Astrocyte of the cerebellum (primary cell): Measurements from ENCODE around the gene ZFAND3.

Experiments used
- DNase-seq: peaks from one replicate; pipeline ENCODE4 v3.0.0-alpha.2; 2011; ENCODE audit warnings: low read depth
- H3K4me3 ChIP-seq: 2 replicates; pipeline ENCODE4 v1.5.1; 2011; ENCODE audit warnings: mild to moderate bottlenecking, low read depth, low read length, moderate library complexity
- in situ Hi-C: cut with HindIII; loops from 2 replicates; pipeline ENCODE4 v1.10.0; 2017; ENCODE audit warnings: low sequenced_read_pairs
- TF ChIP-seq, protein P1 (sequence below): IDR thresholded peaks from 2 replicates; pipeline ENCODE4 v1.5.1; 2012; ENCODE audit warnings: low read length, low read depth, moderate library complexity, mild to moderate bottlenecking; ENCODE audit errors: missing control alignments

ZFAND3 gene

DNA sequence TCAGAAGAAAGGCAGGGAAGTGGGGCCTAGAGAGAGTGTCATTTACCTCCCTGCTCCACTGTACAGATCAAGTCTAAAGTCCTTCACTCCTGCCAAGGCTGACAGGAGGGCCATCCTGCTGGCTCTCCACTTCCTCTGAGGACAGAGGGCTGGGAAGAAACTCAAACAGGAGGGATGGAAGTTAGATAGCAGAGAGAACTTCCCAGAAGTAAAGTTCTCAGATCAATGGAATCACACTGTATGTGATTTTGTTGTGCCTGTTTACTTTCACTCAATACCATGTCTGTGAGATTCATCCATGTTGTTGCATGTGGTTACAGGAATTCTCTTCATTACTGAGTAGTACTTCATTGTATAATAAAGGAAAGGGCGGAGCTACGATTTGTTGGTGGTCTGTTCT, 32.3 kb upstream of the ZFAND3 start:
- DNase-seq = no peak
- H3K4me3 ChIP-seq = no peak overlapping the region
- TF ChIP-seq, protein P1, sequence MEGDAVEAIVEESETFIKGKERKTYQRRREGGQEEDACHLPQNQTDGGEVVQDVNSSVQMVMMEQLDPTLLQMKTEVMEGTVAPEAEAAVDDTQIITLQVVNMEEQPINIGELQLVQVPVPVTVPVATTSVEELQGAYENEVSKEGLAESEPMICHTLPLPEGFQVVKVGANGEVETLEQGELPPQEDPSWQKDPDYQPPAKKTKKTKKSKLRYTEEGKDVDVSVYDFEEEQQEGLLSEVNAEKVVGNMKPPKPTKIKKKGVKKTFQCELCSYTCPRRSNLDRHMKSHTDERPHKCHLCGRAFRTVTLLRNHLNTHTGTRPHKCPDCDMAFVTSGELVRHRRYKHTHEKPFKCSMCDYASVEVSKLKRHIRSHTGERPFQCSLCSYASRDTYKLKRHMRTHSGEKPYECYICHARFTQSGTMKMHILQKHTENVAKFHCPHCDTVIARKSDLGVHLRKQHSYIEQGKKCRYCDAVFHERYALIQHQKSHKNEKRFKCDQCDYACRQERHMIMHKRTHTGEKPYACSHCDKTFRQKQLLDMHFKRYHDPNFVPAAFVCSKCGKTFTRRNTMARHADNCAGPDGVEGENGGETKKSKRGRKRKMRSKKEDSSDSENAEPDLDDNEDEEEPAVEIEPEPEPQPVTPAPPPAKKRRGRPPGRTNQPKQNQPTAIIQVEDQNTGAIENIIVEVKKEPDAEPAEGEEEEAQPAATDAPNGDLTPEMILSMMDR = no peak
- in situ Hi-C loops = no loop called here

DNA sequence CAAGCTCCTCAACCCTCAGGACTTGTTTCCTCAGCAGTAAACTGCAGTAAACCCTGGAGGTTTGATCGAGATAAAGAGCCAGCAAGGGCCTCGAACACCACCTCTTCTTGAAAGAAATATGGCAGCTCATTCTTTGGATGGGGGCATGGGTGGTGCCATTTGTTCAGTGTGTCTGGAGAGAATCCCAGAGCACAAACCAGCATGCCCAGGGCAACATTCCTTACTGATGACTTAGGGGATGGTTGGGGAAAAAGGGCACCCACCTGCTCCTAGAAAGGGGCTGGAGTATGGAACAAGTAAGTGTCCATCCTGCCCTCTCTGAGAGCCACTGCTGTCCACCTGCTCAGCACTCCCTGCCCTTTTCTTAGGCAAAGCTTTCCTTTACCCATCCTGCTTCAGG, 31.3 kb upstream of the ZFAND3 start:
- in situ Hi-C loops = no loop called here
- no peak overlapping the region for H3K4me3 ChIP-seq
- TF ChIP-seq, protein P1 = no peak
- no peak for DNase-seq

DNA sequence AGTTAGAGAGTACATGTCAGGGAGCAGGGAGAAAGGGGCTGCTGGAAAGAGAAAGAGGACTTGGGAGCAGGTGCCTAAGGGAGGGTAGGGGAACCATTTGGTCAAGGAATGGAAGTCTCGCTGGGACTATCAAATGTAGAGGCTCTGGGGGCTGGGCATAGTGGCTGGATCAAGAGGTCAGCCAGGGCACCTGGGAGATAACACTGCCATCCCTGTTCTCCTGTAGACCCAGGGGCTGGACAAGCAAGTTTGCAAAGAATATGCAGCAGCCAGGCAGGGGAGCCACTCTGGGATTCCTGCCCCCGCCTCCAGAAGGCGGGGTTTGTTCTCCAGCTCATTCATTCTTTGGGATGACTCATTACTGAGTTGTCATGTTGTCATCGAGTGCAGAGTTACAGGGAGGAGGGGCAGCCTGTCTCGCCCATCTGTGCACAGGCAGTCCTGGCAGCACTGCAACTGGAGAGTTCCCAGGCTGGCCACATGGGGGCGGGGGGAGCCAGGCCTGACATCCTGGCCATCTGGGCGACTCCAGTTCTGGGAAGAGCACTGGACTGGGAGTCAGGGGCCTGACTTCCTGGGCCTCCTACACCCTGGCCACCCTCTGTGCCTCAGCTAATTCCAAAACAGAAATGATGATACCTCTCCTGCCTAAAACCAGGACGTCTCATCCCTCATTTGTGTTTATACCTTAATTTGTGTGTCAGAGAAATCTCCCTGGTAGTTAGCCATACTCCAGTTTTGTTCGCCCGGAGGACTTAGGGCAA, 28.2 kb upstream of the ZFAND3 start:
- in situ Hi-C loops = no loop called here
- no peak overlapping the region for H3K4me3 ChIP-seq
- TF ChIP-seq, protein P1 = peak; percentile 91
- peak; percentile 88 for DNase-seq

DNA sequence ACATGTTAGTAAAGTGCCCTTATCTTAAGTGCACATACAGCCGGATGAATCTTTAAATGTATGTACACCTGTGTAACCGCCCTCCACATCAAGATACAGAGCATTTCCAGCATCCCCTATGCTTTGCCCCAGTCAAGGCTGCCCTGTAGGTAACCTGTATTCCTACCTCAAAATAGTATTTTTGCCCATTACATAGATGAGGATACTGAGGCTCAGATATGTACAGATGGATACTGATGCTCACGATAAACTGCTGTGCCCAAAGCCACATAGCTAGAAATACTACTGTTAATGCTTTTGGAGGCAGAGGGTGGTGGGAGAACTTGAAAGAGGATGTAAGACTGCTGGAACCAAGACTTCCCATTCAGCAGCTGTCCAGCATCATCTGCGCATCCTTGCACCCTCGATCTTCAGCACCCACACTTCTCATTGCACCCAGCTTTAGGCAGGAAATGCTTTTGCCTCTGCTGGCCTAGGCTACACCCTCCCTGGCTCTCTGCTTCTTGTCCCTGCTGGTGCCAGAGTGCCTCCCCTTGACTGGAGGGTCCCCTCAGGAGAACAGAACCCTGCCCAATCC, 27.0 kb upstream of the ZFAND3 start:
- no peak overlapping the region for H3K4me3 ChIP-seq
- no peak for DNase-seq
- TF ChIP-seq, protein P1 = no peak
- in situ Hi-C loops = no loop called here

DNA sequence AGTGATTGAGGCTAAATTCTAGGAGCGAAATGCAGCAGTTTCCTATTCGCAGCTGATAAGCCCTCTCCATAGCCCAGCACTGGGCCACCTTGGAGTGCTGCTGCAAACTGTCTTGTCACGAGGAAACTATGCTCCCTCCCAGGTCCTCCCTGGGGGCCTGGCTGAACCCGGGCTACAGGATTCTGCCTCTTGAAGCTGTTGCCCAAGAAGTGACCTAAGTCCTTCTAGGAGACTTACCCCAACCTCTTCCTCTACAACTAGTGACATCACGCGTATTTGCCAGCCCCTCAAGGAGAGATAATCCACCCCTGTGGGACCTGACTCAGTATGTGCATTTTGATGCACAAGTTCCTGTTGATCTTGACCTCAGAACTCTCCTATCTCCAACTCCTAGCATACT, 26.5 kb upstream of the ZFAND3 start:
- in situ Hi-C loops = no loop called here
- no peak for DNase-seq
- no peak overlapping the region for H3K4me3 ChIP-seq
- TF ChIP-seq, protein P1 = no peak

DNA sequence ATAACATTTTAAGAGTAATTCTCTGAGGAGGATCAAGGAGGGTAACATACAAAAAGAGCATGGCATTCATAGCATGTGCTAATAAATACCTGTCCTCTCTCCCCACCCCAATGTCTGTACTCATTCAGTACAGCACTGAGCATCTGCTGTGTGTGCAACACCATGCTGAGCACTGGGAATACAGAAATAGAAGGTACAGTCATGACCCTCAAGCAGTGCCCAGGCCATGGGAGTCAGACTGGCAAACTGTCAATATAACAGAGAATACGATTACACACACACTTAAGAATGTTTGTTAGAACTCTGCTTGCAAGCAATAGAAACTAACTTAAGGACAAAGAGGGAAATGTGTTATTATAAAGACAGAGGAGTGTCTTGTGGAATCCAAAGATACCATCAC, 24.7 kb upstream of the ZFAND3 start:
- in situ Hi-C loops = no loop called here
- no peak for DNase-seq
- TF ChIP-seq, protein P1 = no peak
- no peak overlapping the region for H3K4me3 ChIP-seq
